Measurements from ENCODE around the gene CDPF1. TPM values are rescaled to one million over a fixed set of nuclear protein-coding genes. Genes with fewer than 3 reads are reported as not detected.

CDPF1 gene
- polyA plus RNA-seq (2012; ENCODE audit: missing spikeins), result 6.9 TPM

DNA sequence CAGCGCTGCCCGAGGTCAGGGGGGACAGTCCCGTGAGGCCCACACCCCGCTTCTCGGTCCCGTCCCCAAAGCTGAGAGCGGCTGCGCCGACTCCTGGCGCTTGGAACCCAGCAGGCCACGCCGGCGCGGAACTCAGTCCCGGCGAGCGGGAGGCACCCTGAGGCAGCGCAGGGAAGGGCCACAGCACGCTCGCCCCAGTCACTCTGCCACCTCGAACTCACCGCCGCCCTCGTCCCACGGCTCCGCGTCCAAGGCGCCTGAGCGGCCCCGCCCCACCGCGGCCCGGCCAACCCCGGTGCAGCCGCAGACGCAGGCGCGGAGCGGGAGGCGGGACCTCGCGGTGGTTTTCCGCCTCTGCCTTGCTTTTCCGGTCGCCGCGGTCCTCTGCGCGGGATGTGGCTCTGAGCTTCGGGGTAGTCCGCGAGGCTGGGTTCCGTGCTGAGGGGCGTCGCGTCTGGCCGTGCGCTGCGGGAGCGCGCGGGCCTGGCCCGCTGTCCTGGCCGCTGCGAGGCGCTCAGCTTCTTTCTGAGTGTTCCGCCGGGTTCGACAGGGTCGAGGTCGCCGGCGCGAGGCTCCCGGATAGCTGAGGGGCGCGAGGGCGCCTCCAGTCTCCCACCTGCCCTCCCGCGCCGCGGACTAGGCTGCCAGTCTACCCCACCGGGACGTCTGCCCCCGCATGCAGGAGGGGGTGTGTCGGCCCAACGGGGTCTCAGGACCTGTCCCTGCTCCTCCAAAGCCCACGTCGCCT, at the start of gene CDPF1:
Gene CDPF1, minus strand, starts transcription at position 259 of the 748 bp plus-strand sequence. CDS start 2,009 bp downstream, outside the sequence.
- peak; percentile 89 for TF ChIP-seq POLR2AphosphoS5 (IDR thresholded peaks at IDR 0.05; ENCODE audit: low read depth, low read length)
- peak; percentile 88 for TF ChIP-seq POLR2A (IDR thresholded peaks at IDR 0.05; ENCODE audit: low read depth, low read length)
- TF ChIP-seq TAF1 (IDR thresholded peaks at IDR 0.05; ENCODE audit: borderline replicate concordance, low read depth, low read length), result peak; percentile 49
- peak; percentile 92 for DNase-seq (ENCODE audit: insufficient read length)
- FAIRE-seq, result peak; percentile 97

- no peak for TF ChIP-seq POLR2AphosphoS5 (IDR thresholded peaks at IDR 0.05; ENCODE audit: low read depth, low read length)
- no peak for TF ChIP-seq TAF1 (IDR thresholded peaks at IDR 0.05; ENCODE audit: borderline replicate concordance, low read depth, low read length)
- no peak for DNase-seq (ENCODE audit: insufficient read length)
- FAIRE-seq, result no peak
These were observed 49.0 kb upstream of the CDPF1 start for GRCh38 chr22:46299101-46299500.

DNA sequence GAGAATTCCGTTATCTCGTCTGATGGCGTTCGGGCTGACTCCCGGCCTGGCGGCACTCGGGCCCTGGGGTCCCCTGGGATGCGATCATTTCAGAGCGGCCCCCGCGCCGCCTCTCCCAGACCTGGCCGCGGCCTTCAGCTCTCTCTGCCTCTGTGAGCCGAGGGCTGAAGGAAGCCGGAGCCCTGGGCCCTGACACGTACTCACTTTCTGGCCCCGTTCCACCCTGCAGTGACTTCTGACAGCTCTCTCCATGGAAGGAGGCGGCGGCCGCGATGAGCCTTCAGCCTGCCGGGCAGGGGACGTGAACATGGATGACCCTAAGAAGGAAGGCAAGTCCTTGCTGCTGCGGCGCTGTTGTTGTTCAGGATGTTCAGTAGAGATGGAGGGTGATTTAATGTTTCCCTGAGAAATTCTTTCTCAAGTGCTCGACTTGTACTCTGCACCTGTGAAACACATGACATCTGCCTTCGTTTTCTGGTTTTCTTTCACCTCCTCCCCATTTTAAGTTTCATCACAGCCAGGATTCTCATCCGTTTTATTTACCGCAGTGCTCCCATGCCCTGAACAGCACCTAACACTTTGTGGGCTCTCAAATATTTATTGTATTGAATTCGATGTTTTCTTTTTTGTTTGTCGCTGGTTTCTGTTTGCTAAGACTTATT, 47.2 kb upstream of the CDPF1 start:
- TF ChIP-seq TAF1 (IDR thresholded peaks at IDR 0.05; ENCODE audit: borderline replicate concordance, low read depth, low read length) (no peak), POLR2AphosphoS5 (IDR thresholded peaks at IDR 0.05; ENCODE audit: low read depth, low read length) (no peak), POLR2A (IDR thresholded peaks at IDR 0.05; ENCODE audit: low read depth, low read length) (no peak)
- DNase-seq (ENCODE audit: insufficient read length), result no peak
- no peak for FAIRE-seq

GRCh38 chr22:46296257-46297150, 46.4 kb upstream of the CDPF1 start, which contains the start of gene GTSE1:
Gene GTSE1, plus strand, starts transcription at chr22:46296870. Its CDS starts 531 bp downstream, at chr22:46297401.
- peak; percentile 98 for FAIRE-seq
- TF ChIP-seq POLR2AphosphoS5 (IDR thresholded peaks at IDR 0.05; ENCODE audit: low read depth, low read length) (peak; percentile 73), TAF1 (IDR thresholded peaks at IDR 0.05; ENCODE audit: borderline replicate concordance, low read depth, low read length) (peak; percentile 62; the same call in 1 of the 2 replicates), POLR2A (IDR thresholded peaks at IDR 0.05; ENCODE audit: low read depth, low read length) (peak; percentile 84)
- DNase-seq (ENCODE audit: insufficient read length), result peak; percentile 98

GRCh38 chr22:46295277-46295971, 45.3 kb upstream of the CDPF1 start:
- DNase-seq (ENCODE audit: insufficient read length) (no peak), FAIRE-seq (no peak)
- TF ChIP-seq TAF1 (IDR thresholded peaks at IDR 0.05; ENCODE audit: borderline replicate concordance, low read depth, low read length) (no peak), POLR2AphosphoS5 (IDR thresholded peaks at IDR 0.05; ENCODE audit: low read depth, low read length) (0 out of 2 replicates have a peak, but pooled peaks have one; percentile 21), POLR2A (IDR thresholded peaks at IDR 0.05; ENCODE audit: low read depth, low read length) (no peak)

GRCh38 chr22:46294784-46295183, 44.7 kb upstream of the CDPF1 start:
- DNase-seq (ENCODE audit: insufficient read length), result no peak
- FAIRE-seq, result no peak
- TF ChIP-seq TAF1 (IDR thresholded peaks at IDR 0.05; ENCODE audit: borderline replicate concordance, low read depth, low read length) (no peak), POLR2A (IDR thresholded peaks at IDR 0.05; ENCODE audit: low read depth, low read length) (no peak), POLR2AphosphoS5 (IDR thresholded peaks at IDR 0.05; ENCODE audit: low read depth, low read length) (no peak)

- TF ChIP-seq POLR2AphosphoS5 (IDR thresholded peaks at IDR 0.05; ENCODE audit: low read depth, low read length) (no peak), POLR2A (IDR thresholded peaks at IDR 0.05; ENCODE audit: low read depth, low read length) (no peak), TAF1 (IDR thresholded peaks at IDR 0.05; ENCODE audit: borderline replicate concordance, low read depth, low read length) (no peak)
- no peak for DNase-seq (ENCODE audit: insufficient read length)
- FAIRE-seq, result no peak
These were observed 43.6 kb upstream of the CDPF1 start for GRCh38 chr22:46293577-46294260.

GRCh38 chr22:46292732-46293131, 42.6 kb upstream of the CDPF1 start:
- FAIRE-seq, result no peak
- no peak for TF ChIP-seq POLR2A (IDR thresholded peaks at IDR 0.05; ENCODE audit: low read depth, low read length)

GRCh38 chr22:46292173-46292572, 42.1 kb upstream of the CDPF1 start:
- DNase-seq (ENCODE audit: insufficient read length) (no peak), FAIRE-seq (no peak)
- TF ChIP-seq POLR2AphosphoS5 (IDR thresholded peaks at IDR 0.05; ENCODE audit: low read depth, low read length) (no peak), TAF1 (IDR thresholded peaks at IDR 0.05; ENCODE audit: borderline replicate concordance, low read depth, low read length) (no peak), POLR2A (IDR thresholded peaks at IDR 0.05; ENCODE audit: low read depth, low read length) (no peak)

More at GRCh38 chr22:46292732-46293131, 42.6 kb upstream of the CDPF1 start:
- DNase-seq (ENCODE audit: insufficient read length), result no peak
